GM06990 (cell line): ENCODE results near the gene BMP3.
A peak's percentile ranks its signal among the peaks of the same experiment; 100 is the strongest.

Source experiments
- DNase-seq: peaks from one replicate; pipeline ENCODE4 v3.0.0-alpha.2; 2011; ENCODE audit not compliant: insufficient read length; ENCODE audit errors: extremely low read depth
- H3K27me3 ChIP-seq: replicated peaks from 2 replicates; pipeline ENCODE4 v1.6.0; 2011; ENCODE audit warnings: low read length; ENCODE audit not compliant: control insufficient read depth, insufficient read depth
- H3K36me3 ChIP-seq: 2 replicates; pipeline ENCODE4 v1.5.1; 2011; ENCODE audit warnings: low read length; ENCODE audit not compliant: control insufficient read depth, insufficient read depth
- H3K4me3 ChIP-seq: replicated peaks from 2 replicates; pipeline ENCODE4 v1.5.1; 2011; ENCODE audit warnings: low read depth, mild to moderate bottlenecking, control low read depth, low read length
- TF ChIP-seq, protein P1 (sequence below): IDR thresholded peaks from 2 replicates; pipeline ENCODE4 v1.5.1; 2011; ENCODE audit warnings: low read length, control low read depth, mild to moderate bottlenecking, inconsistent platforms; ENCODE audit not compliant: insufficient read depth, poor library complexity, severe bottlenecking

Gene BMP3

DNA sequence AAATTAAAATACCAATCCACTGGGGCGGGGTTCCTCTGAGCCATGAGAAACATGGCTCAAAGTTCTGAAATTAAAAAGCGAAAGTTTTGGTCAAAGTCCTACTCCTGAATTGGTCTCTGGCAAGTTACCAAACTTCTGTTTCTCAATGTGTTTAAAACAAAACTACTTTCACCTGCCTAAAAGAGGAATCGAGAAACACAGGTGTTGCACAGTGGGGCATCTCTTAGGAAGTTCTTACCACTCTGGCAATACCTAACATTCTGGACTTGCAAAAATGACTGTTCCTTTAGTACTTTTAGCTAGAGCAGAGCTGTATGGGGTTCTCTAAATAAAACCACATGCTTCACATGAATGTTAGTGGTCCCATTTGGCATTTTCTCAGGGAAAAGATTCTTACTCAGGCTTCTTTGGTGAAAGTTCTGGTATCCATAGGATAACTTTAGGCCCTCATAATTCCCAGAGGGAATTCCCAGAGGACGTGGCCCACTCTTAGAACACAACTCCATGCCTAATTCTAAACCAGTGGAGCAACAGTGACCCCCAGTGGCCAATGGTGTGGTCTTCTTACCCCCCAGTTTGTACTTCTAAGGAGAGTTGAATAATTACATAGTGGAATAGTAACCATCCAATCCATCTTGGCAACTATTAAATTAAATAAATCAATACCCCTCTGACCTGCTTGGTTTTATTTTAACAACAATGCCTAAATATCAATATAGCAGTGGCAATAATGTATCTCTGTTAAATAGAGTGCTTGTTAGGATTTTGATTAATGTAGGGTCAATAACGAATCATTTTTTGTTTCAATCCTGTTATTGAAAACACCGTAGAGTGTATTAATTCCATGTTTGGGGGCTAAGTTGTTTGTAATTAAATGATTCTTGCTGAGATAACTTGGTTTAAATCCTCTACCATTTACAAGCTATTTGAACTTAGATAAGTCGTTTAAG, 21.9 kb downstream of the BMP3 start:
- DNase-seq, result peak; percentile 88
- H3K27me3 ChIP-seq, result no peaks in the 10 kb centered on the region; the same call in 1 of the 2 replicates
- no peak overlapping the region for H3K4me3 ChIP-seq
- no peaks in the 10 kb centered on the region for H3K36me3 ChIP-seq
- TF ChIP-seq, protein P1, sequence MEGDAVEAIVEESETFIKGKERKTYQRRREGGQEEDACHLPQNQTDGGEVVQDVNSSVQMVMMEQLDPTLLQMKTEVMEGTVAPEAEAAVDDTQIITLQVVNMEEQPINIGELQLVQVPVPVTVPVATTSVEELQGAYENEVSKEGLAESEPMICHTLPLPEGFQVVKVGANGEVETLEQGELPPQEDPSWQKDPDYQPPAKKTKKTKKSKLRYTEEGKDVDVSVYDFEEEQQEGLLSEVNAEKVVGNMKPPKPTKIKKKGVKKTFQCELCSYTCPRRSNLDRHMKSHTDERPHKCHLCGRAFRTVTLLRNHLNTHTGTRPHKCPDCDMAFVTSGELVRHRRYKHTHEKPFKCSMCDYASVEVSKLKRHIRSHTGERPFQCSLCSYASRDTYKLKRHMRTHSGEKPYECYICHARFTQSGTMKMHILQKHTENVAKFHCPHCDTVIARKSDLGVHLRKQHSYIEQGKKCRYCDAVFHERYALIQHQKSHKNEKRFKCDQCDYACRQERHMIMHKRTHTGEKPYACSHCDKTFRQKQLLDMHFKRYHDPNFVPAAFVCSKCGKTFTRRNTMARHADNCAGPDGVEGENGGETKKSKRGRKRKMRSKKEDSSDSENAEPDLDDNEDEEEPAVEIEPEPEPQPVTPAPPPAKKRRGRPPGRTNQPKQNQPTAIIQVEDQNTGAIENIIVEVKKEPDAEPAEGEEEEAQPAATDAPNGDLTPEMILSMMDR, result peak; percentile 65

DNA sequence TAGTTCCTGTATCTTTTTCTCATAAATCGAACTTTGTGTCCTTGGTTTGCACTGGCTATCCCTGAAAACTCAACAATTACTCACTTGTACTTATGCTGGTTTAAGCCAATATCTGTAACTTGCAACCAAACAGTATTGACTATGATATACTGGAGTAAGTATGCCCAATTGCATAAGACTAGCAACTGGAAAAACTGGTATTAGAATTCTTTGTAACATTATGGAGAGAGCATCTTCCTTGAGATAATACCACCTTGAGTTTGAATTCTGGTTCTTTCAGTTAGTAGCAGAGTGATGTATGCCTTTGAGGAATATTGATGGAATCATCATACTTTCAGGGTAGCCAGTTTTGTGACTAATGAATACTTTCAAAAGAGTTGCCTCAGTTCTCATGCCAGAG, 28.1 kb downstream of the BMP3 start:
- H3K36me3 ChIP-seq, result no peaks in the 10 kb centered on the region
- DNase-seq, result no peak
- H3K4me3 ChIP-seq, result no peak overlapping the region
- TF ChIP-seq, protein P1, result no peak
- no peaks in the 10 kb centered on the region for H3K27me3 ChIP-seq

DNA sequence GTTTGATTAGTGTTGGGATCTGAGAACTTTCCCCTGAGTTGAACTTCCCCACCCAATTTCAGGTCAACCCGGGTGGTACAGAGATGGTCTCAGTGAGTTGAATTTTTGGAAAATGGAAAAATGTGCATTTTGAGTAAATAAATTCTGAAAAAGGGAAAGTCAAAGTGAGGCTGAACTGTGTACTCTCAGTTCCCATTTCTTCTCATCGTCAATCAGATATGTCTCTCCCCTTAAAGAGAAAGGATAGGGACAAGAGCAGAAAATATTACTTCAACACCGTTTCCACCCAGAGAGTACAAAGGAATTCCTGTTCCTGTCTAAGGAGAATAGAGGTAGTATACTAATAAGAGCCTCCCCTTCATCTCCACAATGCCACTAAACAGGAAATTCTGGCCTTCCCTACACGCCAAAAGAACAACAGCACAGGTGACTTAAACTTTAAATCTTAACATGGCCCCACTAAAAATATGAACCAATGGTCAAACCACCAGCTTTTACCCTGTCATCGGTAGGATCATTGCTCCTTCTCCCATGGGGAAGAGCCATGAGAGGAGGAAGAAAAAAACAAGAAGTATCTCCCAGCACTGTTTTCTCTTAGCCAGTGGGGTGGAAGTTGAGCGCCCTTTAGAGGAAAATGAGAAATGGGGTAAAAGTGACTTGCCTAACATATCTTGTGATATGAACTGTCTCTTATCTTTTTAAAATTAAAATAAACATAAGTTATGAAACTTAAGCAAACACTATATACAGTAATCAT, 30.3 kb downstream of the BMP3 start:
- Histone ChIP-seq H3K4me3 (no peak overlapping the region), H3K36me3 (no peaks in the 10 kb centered on the region), H3K27me3 (no peaks in the 10 kb centered on the region; the same call in 1 of the 2 replicates)
- TF ChIP-seq, protein P1, result no peak
- DNase-seq, result no peak

DNA sequence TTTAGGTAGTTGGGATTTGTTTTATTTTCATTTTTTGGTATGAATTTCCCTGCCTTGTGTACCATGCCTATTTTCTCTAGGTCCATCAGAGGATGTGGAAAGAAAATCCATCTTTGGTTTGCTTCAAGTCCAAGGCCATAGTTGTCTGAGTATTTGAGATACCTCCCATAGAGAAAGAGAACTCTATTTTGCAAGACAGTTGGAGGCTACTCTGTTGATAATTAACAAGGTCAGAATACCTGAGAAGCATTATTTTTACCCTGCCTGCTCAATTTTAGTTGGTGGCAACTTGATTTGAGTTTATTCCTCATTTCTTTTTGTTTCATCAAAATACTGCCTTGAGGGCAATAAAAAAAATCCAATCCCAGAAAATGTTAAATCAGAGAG, 30.8 kb downstream of the BMP3 start:
- Histone ChIP-seq H3K36me3 (no peaks in the 10 kb centered on the region), H3K27me3 (no peaks in the 10 kb centered on the region; the same call in 1 of the 2 replicates)
- DNase-seq, result no peak

DNA sequence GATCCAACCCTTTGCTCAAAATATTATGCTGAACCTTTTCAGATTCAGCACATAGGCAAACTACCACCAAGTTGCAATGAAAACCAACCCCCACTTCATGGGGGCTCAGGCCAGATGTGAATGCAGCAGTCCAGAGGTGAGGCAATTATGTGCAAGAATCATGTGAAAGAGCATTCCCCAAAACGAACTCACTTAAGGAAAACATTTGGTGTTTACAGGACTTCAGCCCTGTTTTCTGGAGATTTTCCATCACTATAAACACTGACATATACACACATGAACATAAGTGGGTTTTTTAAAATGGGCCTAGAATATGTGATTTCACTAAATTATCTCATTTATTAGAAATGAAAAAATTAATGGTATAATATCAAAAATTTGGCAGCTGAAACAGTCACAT, 31.5 kb downstream of the BMP3 start:
- Histone ChIP-seq H3K36me3 (no peaks in the 10 kb centered on the region), H3K27me3 (no peaks in the 10 kb centered on the region; the same call in 1 of the 2 replicates), H3K4me3 (no peak overlapping the region)
- DNase-seq, result no peak
- TF ChIP-seq, protein P1, result no peak

More for the DNA sequence above, 30.8 kb downstream of the BMP3 start:
- TF ChIP-seq, protein P1, result no peak
- H3K4me3 ChIP-seq, result no peak overlapping the region
